HG03571 (cell line): ENCODE results near the gene KAT8.
A peak's percentile ranks its signal among the peaks of the same experiment; 100 is the strongest.

ENCODE experiments used
- ATAC-seq: cut with Tn5 transposase; IDR thresholded peaks from one replicate; pipeline ENCODE4 v1.9.1; 2021; ENCODE audit not compliant: unreplicated experiment

Gene KAT8

DNA sequence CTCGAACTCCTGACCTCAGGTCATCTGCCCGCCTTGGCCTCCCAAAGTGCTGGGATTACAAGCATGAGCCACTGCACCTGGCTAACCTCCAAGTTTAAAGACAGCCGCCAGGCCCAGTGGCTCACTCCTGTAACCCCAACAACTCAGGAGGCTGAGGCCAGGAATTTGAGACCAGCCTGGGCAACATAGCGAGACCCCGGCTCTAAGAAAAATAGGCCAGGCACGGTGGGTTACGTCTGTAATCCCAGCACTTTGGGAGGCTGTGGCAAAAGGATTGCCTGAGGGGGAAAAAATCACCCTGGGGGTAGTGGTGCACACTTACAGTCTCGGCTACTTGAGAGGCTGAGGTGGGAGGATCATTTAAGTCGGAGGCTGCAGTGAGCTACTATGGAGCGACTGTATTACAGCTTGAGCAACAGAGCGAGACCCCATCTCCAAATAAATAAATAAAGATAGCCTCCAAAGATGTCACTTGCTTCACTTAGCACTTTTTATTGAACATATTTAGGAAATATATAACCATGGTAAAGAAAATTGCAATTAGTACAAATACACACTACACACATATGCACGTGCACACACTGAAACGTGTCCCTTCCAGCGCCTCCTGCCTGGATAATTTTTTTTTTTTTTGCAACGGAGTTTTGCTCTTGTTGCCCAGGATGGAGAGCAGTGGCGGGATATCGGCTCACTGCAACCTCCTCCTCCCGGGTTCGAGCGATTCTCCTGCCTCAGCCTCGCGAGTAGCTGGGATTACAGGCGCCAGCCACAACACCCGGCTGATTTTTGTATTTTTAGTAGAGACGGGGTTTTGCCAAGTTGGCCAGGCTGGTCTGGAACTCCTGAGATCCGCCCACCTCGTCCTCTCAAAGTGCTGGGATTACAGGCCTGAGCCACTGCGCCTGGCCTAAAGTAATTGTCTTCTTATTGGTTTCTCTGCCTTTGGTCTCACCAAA lies 10.7 kb upstream of the KAT8 start:
- ATAC-seq = no peak

DNA sequence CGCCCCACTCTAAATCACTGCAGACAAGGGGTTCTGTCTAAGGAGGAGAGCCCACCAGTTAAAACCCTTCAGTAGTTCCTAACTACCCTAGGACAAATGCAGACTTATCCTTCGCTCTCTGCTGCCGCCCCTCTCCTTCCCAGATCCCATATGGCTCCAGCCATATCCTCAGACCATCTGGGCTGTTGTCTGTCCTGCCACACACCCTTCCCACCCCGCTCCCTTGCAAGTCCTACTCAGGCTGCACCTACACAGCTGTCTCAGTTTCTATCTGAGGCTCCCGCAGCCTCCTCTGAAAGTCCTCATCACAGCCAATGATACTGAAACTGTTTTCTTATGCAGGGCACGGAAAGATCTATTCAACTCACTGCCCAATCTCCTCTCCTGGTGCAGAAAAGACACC lies 10.0 kb upstream of the KAT8 start:
- peak; percentile 38 for ATAC-seq

DNA sequence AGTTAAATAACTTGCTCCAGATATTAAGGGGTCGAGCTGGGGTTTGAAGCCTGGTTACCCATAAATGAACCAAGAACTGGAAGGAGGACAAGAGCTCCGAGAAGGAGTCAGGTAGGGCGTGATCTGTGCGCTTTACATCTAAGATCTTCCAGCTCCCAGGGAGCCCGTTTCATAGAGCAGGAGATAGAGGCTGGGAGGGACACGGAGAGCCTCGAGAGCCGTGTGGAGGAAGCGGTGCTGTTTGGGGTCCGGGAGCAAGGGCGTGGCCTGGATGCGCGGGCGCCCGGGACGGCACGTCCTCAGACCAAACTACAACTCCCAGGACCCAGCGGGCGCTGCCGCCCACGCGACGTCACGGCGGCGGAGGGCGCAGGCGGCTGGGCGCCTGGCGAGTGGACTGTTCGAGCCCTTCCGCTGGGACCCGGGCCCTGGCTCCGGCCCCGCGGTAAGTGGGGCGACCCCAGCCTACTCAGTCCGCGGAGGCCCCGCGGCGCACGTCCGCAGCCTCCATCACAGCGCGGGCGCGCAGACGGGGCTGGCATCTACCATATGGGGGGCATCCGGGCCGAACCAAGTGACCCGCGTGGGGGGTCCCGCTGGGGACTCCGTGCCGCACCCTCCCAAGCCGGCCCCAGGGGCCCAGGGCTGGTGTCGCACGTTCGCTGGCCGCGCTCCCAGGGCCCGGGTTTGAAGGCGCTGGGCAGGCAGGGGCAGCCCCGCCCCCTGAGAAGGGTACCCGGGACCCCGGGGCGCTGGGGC lies 9.2 kb upstream of the KAT8 start, which contains the start of gene BCKDK:
BCKDK (plus strand) TSS at position 352 of the 759 bp plus-strand sequence. CDS start 838 bp downstream, outside the sequence.
- ATAC-seq = peak; percentile 76

DNA sequence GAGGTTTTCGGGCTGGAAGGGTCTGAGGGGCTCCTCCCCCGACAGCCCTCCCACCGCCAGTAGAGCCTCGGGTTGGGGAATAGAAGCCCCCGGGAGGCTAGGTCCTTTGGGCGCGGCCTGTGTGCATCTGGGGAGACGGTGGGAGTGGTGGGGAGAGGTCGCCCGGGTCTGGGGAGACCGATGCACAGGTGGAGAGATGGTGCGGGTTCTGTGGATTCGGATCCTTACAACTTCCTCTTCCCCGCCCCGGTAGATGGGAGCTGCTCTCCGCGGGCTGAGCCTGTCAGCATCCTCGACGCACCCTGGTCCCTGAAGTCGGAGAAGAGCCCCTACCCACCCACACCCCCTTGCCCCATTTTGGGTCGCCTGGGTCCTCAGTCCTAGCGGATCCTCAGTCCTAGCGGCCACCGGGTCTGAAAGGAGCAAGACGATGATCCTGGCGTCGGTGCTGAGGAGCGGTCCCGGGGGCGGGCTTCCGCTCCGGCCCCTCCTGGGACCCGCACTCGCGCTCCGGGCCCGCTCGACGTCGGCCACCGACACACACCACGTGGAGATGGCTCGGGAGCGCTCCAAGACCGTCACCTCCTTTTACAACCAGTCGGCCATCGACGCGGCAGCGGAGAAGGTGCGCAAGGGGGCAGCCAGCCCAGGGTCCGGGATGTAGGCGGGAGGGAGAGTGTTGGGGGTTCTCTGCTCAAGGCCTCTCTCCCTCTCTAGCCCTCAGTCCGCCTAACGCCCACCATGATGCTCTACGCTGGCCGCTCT lies 8.5 kb upstream of the KAT8 start:
- no peak for ATAC-seq

DNA sequence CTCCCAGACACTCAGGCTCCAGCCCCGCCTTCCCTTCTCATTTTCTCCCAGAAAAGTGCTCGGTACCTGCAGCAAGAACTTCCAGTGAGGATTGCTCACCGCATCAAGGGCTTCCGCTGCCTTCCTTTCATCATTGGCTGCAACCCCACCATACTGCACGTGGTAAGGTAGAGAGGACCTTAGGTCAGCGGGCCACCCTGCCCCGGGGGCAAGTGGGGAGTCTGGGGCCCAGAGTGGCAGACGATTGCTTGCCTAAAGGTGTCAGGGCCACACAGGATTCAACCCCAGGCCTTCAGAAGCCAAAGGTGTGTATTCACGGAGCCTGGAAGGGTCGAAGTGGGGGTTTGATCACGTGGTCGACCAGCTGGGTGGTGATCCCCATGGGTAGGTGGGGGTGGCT lies 7.8 kb upstream of the KAT8 start:
- no peak for ATAC-seq

DNA sequence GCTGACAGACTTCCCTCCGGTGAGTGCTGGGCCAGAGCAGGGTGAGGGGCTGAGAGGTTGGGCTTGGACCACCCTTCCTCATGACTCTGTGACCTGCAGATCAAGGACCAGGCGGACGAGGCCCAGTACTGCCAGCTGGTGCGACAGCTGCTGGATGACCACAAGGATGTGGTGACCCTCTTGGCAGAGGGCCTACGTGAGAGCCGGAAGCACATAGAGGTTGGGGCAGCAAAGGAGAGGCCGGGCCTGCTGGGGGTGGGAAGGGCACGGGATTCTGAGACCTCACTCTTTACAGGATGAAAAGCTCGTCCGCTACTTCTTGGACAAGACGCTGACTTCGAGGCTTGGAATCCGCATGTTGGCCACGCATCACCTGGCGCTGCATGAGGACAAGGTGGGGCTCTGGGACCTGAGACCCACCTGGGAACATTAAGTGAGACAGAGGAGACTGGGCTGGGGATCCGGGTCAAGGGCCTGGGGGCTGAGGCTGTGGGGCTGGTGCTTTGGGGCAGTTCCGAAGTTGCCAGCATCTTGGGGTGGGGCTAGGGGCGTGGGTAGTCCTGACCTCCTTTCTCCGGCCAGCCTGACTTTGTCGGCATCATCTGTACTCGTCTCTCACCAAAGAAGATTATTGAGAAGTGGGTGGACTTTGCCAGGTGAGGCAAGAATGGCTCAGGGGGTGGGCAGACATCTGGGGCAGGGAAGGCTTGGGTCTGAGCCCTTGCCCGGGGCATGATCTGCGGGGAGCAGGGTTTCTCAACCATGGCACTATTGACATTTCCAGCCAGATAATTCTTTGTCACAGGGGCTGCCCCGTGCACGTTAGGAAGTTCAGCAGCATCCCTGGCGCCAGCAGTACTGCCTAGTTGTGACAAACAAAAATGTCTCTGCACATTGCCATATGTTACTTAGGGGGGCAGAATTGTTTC lies 7.1 kb upstream of the KAT8 start:
- ATAC-seq = no peak

DNA sequence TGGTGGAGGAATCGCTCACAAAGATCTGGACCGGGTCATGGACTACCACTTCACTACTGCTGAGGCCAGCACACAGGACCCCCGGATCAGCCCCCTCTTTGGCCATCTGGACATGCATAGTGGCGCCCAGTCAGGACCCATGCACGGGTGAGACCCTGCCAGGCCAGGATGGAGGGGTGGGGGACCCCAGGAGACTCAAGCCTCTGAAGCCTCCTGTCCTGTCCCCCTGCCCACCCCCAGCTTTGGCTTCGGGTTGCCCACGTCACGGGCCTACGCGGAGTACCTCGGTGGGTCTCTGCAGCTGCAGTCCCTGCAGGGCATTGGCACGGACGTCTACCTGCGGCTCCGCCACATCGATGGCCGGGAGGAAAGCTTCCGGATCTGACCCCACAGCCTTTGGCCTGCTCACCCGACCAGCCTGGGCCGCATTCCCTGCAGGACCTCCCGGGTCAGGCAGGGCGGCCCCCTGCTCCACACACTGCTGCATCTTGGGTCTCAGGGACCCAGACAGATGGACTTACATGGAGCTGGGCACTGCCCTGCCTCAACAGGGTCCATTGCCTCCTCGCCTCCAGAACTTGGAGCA lies 5.5 kb upstream of the KAT8 start:
- ATAC-seq = no peak

DNA sequence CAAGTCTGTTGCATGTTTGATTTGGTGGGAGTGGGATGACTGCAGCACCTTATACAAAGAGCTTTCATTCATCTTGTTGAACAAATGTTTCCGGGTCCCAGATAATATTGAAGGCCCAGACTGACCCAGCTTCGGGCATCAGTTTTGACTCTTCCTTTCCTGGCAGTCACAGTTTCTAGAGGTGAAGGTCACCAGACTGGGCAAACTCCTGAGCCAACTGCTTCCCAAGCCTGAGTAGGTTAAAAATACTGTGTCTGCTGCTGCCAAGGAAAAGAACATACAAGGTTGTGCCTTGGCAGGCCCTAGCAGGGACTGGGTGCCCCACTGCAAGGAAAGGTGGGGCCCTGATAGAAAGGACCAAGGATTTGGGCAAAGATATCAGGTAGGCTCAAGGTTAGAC lies 4.8 kb upstream of the KAT8 start:
- ATAC-seq = no peak

DNA sequence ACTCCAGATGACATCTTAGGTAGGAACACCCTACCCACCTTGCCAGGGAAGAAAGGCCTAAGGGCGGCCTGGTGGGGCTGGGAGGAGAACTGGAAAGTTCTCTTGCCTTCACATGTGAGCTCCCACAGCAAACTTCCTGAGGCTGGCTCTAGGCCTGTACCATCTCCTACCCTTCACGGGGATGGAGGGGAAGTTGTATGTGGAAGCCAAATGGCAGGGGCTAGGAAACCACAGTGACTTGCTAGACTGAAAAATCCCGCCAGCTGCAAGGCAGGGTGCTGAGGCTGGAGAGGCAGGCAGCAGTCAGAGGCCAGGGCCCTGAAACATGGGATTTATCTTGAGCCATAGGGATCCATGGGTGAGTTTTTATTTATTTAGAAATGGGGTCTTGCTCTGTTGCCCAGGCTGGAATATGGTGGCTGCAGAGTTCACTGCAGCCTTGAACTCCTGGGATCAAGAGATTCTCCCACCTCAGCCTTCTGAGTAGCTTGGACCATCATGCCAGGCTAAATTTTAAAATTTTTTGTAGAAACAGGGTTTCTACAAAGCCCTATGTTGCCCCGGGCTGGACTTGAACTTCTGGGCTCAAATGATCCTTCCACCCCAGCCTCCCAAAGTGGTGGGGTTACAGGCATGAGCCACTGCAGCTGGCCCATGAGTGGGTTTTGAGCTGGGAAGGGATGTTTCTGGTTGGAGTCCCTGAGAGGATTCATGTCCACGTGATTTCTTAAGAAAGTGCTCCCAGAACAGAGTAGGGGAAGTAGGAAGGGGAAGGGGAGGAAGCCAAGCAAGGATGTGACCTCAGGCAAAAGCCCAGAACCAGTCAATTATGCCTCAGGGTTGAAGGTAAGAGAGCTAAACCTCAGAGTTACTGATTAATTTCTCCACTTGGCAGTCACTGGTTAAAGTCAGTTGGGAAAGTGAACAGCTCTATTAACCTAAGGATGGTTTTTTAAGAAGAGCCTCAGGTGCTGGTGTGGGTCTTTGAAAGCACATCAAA lies 4.0 kb upstream of the KAT8 start:
- no peak for ATAC-seq

DNA sequence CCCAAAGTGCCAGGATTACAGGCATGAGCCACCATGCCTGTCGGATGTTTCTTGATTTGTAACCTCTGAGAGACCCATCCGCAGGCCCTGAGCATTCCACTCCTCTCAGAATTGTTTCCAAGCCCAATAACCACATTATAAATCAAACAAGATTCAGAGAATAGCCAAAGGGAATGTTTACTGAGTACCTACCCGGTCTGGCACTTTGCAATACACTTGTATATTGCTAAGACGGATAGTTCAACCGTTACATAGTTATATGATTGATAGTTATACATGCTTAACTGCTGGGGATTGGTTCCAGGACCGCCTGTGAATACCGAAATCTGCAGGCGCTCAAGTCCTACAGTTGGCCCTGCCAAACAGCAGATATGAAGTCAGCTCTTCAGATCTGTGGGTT lies 3.0 kb upstream of the KAT8 start:
- no peak for ATAC-seq

DNA sequence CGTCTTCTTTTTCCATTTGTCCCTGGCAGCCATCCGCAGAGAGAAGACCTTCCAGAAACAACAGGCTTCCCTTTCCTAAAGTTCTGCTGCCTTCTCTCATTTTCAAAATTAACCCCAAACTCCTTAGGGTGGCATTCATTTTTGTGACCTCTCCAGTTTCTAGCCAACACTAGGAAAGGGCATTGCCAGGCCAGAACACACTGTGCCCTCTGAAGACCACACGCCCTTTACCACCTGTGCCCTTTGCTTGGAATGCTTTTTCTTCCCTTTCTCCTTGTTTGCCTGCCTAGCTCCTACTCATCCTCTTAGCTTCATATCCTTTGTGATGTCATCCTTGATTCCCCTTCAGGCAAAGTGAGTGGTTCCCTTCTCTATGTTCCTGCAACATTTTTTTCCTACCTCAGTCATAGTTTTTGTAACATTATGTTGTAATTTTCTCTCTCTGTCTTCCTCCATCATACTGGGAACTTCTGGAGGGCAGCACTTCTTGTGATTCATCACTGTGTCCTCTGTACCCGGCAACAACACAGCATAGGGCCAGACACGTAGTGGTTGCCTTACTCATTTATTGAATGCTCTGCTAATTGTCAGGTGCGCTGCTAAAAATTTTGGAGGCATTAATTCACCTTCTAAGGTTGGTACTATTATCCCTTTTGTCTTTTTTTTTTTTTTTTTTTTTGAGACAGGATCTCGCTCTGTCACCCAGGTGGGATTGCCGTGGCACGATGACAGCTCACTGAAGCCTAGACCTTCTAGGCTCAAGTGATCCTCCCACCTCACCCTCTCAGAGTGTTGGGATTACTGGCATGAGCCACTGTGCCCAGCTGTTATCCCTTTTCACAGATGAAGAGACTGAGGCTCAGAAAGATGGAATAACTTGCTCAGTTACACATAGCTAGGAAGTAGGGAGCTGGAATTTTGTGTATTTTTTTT lies 1.0 kb downstream of the KAT8 start:
- ATAC-seq = no peak

DNA sequence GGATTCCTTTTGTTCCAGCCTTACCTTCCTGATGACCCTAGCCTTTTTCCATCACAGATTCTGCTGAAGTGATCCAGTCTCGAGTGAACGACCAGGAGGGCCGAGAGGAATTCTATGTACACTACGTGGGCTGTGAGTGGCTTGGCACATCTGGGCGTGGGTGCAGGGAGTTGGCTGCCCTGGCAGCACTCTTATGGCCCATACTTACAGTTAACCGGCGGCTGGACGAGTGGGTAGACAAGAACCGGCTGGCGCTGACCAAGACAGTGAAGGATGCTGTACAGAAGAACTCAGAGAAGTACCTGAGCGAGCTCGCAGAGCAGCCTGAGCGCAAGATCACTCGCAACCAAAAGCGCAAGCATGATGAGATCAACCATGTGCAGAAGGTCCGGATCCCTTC lies 2.7 kb downstream of the KAT8 start:
- ATAC-seq = no peak

DNA sequence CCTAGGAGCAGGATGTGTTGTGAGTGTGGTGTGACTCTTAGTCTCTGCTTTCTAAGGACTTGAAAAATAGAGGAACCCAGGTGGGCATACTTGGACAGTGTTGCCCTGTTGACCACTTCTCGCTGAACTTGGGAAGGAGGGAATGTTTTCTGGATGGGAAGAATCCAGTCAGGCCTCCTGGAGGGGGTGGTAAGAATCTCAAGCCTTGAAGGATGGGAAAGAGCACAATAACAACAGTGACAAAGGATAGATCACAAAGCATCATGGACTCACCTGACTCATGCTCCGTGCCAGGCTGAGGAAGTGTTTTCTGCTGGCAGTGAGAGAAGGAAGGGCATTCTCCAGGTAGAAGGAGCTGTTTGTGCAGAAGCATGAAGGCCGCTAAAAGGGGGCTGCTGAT lies 8.4 kb downstream of the KAT8 start:
- no peak for ATAC-seq

DNA sequence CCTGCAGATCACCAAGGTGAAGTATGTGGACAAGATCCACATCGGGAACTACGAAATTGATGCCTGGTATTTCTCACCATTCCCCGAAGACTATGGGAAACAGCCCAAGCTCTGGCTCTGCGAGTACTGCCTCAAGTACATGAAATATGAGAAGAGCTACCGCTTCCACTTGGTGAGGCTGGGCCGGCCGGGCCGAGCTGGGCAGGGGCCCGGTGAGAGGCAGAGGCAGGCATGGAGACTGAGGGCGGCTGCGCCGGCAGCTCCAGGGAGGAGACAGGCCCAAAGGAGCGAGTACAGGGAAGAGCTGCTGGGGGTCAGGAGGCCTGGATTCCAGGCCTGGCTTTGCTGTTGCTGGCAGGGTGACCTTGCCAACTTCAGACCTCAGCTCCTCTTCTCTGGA lies 9.7 kb downstream of the KAT8 start:
- no peak for ATAC-seq

DNA sequence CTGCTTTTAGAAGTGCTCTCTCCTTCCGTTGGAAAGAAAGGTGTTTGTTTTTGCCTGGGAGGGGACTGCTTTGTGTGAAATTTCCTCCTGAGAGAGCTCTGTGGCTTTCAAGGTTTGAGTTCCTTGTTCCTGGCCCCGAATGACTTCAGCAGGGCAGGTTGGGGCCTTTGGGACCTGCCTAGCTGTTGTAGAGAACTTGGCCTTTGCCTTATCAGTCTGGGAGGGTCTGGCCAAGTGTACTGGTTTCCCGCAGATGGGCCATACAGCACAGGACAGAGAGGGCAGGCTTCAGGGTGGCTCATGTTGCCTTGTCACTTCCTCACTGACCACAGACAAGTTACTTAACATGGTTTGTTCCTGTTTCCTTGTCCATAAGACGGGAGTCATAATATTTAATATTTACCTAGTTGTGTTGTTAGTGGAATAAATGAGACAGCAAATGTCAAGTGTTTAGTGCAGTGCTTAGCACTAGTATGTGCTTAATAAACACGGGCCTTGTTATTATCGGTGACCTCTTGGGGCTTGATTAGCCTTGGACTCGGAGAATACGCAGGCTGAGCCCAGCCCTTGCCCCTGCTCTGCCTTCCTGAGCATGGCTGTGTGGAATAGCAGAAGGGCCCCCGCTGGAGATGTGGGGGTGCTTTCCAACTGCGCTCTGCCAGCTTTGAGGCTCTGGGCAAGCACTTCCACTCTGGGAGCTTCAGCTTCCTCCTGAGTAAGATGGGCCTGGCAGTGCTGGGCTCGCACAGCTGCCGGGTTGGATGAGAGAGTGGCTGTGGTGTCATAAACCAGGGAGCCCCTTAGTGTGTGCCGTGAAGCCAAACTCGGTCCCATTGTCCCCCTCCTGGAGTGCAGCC lies 11.5 kb downstream of the KAT8 start:
- ATAC-seq = no peak

DNA sequence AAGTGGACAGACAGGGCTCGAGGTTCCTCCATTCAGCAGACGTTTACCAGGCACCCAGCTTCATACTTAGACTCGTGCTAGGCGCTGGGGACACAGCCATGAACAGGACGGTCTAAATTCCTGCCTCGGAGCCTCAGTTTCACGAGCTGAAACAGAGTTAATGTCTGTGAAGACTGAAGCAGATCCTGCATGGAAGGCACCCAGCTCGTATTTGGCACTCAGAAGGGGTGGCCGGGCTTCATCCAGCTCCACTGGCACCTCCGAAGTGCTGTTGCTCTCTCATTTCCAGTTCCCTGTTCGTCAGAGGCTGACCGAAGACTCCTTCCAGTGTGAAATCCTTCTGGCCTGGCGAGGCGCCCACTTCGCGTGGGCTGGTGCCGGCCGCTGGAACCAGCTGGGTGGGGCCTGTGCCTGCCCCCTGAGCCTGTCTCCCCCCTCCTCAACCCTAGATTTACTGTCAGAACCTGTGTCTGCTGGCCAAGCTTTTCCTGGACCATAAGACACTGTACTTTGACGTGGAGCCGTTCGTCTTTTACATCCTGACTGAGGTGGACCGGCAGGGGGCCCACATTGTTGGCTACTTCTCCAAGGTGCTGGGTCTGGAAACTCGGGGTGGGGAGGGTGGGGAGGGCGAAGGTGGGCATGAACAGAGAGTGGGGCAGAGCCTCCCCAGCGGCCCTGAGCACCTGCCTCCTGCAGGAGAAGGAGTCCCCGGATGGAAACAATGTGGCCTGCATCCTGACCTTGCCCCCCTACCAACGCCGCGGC lies 12.3 kb downstream of the KAT8 start:
- ATAC-seq = no peak
